Measurements from ENCODE around the gene CHIC1.
A peak's percentile ranks its signal among the peaks of the same experiment; 100 is the strongest.
"Not testable (repeated sequence)": the region's sequence is repeated elsewhere in the genome, so short reads cannot be mapped to it uniquely, and the experiment has no call there.

The CHIC1 gene

DNA sequence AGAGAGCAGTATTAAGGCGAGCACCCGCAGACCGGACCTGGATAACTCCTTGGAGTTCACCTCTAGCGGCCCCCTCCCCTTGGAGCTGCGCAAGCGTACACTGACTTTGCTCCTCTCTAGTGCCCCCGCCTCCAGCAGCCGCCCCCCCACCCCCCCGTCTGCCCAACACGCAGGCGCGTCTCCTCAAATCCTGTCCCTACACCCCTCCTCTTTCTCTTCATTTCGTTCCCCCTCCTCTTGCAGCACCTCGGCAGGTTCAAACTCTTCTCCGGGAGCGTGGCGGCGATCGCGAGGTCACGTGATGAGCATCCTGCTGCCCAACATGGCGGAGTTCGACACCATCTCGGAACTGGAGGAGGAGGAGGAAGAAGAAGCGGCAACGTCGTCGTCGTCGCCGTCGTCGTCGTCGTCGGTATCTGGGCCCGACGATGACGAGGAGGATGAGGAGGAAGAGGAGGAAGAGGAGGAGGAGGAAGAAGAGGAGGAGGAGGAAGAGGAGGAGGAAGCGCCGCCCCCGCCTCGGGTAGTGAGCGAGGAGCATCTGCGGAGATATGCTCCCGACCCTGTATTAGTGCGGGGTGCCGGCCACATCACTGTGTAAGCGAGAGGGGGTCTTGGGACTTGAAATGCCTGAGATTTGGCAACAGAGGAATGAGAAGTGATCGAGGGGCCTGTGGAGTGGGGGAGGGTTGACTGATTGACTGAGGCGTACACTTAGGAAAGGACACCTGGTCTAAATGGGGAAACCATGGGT, at the start of gene CHIC1:
TSS of gene CHIC1 (plus strand) at position 214 of the 754 bp plus-strand sequence. CDS start at position 302, 88 bp downstream.
- DNase-seq = peak; percentile 77

DNA sequence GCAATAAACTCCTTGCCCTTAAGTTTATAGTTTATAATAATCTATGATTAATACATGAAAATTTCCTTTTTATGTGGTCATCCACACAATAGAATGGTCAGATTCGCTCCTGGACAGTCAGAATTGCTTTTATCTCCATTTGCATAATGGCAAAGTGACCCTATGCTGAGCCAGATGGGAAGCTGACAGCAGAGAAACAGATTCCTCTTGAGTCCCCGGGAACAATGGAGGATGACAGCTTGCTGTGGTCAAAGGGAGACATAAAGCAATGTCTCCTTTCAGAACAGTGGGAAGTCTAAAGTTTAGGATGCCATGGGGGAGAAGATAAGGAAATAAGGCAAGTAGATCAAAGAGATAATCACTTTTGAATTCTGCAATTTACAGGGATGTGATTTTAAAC, 40.2 kb upstream of the CHIC1 start:
- not testable (repeated sequence) for DNase-seq

DNA sequence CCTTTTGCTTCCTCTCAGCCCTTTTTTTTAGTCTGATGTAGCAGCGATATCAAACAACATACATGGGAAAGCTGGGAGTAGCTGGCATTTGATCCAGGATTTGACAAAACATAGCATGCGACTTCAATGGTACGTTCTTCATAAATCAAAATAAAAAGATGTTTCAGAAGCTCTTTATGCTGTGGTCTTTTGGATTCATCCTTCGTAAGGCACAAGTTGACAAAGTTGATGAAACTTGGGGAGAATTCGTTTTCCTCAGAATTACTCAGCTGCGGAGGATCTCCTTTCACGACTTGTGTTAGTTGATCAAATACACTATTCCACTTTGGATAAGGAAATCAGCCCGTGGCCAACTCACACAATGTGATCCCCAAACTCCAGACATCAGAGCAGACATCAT, 38.1 kb upstream of the CHIC1 start:
- no peak for DNase-seq

DNA sequence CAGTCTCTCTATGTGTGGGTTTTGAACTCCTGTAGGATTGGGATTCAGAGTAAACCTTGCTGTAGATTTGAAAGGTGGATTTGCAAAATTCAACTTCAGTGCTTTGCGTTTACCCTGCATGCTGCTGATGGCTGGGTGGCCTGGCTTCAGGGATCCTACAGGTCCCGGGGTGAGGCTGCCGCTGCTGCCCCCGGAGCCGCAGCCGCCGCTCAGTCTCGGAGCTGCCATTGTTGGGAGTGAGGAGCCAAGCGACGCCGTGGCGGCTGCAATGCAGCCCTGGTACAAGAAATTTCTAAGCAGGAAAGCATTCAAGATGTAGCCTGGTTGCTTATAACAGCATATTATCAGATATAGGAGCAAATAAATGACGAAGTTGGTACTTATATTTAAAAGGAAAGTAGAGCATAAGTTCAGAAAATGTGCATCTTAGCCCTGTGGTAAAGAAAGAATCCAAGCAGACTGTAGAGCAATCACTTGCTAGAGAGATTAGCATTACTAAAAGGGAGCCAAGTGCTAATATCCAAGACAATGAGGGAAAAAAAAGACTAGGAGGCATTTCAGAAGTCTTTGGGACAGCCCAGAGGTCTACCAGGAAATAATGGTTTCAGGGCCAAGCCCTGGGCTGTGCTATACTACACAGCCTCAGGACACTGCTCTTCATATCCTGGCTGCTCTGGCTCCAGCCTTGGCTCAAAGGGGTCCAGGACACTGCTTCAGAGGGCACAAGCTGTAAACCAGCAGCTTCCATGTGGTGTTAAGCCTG, 36.9 kb upstream of the CHIC1 start:
- no peak for DNase-seq

DNA sequence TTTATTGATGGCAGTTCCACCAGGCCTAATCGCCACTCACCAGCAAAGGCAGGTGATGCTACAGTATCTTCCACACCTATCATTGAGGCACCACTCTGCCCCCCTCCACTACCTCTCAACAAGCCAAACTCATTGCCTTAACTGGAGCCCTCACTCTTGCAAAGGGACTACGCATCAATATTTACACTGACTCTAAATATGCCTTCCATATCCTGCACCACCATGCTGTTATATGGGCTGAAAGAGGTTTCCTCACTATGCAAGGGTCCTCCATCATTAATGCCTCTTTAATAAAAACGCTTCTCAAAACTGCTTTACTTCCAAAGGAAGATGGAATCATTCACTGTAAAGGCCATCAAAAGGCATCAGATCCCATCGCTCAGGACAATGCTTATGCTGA, 31.3 kb upstream of the CHIC1 start:
- not testable (repeated sequence) for DNase-seq

DNA sequence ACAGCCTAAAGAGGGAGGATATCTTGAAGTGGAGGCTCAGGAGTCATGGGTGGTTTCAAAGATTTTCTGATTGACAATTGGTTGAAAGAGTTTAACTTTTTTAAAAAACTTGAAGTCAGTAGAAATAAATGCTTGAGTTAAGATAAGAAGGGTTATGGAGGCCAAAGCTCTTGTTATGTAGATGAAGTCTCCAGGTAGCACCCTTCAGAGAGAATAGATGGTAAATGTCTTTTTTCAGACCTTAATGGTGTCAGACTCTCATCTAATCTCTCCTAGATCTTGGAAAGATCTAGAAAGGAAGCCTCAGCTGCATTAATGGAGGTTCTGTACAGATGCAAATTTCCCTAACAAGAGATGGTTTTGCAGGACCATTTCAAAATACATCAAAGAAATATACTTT, 6.8 kb upstream of the CHIC1 start:
- DNase-seq = no peak

DNA sequence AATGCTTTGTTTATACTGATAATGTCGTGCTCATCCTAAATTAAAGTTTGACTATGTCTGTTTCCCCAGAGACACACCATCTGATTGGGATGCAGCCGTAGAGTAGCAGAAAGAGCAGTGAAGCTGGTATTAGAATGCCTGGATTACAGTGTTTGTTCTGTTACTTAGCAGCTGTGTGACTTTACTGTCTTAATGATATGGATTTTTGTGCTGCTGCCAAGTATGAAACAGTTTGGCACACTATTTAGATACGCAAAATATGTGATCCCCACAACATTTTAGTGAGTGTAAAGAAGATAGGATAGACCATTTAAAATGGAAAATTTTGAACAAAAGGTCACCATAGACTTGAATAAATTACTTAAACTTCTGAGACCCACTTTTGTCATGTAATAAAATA, 1.2 kb upstream of the CHIC1 start:
- DNase-seq = no peak

DNA sequence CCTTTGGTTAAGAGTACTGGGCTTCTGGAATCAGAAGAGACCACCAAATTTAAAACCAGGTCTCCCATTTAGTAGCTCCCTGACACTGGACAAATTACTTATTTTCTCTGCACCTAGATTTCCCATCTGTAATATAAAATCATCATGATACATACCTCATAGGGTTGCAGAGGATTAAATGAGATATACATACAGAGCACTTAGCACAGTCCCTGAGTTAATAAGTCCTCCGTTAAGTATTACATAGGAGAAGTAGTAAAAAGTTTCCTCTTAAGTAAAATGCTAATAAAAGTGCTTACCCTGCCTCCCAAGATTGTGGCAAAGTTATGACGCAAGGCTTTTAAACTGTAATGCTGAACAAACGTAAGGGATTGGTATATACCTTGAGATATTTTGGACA, 539 bp upstream of the CHIC1 start:
- no peak for DNase-seq

DNA sequence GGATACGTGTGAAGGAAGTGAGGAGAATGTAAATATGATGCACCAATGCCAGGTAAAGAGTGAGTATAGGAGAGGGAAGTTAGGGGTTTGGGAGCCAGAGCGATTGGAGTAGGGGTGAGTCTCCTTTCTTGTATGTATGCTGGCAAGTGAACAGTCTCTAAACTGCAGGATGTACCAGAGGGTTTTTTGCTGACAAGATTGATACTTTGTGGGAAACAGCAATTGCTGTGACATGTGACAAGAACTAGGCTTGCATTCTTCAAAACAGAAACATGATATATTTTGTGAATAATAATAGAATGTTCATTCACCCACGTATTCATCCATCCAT, 706 bp downstream of the CHIC1 start:
- peak; percentile 12 for DNase-seq

DNA sequence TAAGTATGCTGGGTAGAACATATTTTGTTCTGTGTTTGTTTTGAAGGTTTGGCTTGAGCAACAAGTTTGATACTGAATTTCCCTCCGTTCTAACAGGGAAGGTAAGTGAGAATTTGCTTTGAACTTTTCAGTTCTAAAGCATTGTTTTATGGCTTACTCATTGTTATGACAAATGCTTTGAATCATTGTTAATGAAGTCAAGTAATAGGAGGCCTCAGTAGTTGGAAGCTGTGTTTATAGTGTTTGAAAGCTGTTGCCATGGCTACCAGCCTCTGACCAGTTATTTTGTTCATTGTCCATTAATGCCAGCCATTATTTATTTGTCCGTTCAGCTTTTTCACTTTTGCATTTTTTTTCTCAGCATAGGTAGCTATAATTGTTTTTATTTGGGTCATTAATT, 14.4 kb downstream of the CHIC1 start:
- DNase-seq = no peak

DNA sequence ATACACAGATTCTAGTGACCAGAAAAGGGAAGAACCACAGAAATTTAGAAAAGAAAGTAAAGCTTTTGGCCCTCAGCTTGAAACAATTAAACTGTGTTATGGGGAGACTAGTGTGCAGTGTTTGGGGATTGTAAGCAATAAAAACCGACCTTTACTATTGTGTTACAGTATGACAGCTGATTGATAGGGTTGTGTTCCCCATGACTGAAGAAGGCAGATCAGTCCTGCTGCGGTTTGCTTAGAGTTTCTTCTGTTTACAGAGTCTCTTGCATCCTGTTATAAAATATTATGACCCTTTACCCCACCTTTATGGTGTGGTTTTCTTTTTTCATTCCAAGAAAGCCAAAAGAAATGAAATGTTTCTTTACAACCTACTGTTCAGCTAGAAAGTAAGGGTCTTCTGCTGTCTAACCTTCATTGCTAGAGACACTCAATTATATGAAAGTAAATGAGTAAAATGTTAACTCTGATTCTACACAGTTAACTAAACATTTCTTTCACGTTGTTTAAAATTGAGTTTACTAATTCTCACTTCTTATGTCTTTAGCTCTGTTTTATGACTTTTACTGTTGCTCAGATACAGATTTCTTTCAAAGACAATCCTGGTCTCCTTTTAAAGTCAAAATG, 18.1 kb downstream of the CHIC1 start:
- no peak for DNase-seq

DNA sequence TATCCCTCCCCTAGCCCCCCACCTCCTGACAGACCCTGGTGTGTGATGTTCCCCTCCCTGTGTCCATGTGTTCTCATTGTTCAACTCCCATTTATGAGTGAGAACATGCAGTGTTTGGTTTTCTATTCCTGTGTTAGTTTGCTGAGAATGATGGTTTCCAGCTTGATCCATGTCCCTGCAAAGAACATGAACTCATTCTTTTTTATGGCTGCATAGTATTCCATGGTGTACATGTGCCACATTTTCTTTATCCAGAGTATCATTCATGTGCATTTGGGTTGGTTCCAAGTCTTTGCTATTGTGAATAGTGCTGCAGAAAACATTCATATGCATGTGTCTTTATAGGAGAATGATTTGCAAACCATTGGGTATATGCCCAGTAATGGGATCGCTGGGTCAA, 34.8 kb downstream of the CHIC1 start:
- DNase-seq = not testable (repeated sequence)

DNA sequence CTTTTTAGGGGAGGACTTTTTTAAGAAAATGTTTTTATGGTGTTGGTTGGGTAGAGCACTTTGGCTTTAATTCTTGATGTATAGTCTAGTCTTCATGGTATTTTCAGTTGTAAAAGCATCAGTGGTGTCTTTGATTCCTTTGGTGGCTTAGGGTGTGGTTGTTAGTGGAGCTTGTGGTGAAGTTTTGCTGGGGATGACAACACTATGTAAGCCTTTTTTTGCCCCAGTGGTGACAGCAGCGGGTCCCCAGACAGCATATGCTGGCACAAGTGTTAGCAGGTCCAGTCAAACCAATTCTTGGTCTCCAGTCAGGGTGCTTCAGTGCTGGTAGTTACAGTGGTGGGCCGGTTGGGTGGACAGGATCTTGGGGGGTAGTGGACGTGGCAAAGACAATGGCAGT, 52.0 kb downstream of the CHIC1 start:
- no peak for DNase-seq

DNA sequence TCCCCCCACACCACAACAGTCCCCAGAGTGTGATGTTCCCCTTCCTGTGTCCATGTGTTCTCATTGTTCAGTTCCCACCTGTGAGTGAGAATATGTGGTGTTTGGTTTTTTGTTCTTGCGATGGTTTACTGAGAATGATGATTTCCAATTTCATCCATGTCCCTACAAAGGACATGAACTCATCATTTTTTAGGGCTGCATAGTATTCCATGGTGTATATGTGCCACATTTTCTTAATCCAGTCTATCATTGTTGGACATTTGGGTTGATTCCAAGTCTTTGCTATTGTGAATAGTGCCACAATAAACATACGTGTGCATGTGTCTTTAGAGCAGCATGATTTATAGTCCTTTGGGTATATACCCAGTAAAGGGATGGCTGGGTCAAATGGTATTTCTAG, 78.7 kb downstream of the CHIC1 start:
- DNase-seq = not testable (repeated sequence)

DNA sequence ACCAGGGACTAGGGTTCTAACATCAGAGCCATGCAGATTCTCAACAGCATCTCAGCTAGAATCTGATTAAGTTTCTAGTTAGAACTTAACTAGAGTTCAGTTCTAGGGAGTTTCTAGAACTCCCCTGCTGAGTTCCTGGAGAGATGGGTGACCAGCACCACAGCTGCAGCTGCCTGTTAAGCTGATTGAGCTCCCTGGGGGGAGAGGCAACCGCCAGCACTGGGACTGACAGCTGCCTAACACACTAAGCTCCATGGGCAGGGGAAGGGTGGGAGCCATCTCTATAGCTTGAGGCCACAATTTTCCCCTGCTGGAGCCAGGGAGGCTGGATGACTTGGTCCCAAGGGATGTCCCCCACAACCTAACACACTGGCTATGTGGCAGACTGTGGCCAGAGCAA, 84.2 kb downstream of the CHIC1 start:
- no peak for DNase-seq

DNA sequence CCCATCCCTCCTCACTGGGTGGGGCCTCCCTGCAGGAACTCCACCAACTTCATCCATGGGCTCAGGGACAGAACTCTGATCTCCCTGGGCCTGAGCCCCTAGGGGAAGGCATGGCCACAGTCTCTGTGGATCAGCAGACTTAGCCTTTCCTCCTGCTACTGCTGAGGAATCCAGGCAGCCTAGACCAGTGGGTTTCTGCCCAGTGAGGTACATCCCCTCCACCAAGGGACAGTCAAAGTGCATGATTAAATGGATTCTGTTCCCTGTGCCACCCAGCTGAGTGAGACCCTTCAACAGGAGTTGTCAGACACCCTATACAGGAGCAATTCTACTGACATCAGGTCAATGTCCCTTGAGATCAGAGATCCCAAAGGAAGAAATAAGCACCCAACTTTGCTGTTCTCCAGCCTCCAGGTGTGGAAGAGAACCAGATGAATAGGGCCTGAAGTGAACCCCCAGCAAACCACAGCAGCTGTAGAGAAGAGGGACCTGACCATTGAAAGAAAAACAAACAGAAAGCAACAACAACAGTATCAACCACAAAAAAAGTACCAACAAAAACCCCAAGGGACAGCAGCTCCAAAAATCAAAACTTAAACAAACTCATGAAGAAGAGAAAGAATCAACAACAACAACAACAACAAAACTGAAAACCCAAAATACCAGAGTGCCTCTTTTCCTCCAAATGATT, 84.8 kb downstream of the CHIC1 start:
- no peak for DNase-seq

DNA sequence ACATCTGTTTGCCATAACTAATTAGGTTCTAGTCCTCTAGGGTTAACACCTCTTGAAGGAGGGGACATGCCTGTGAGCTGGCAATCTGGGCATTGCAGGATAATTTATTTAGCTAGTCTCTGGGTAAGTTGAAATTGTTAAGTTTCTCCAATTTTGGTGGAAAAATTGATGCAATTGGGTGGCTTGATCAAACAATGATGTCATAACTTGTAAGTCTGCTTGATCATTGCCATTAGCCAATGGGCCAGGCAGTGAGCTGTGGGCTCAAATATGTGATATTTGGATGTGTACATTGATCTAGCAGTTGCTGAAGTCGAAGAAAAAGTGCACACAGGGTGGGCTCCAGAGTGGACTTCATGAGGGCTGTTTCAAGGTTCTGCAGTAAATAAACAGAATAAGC, 98.3 kb downstream of the CHIC1 start:
- DNase-seq = not testable (repeated sequence)

DNA sequence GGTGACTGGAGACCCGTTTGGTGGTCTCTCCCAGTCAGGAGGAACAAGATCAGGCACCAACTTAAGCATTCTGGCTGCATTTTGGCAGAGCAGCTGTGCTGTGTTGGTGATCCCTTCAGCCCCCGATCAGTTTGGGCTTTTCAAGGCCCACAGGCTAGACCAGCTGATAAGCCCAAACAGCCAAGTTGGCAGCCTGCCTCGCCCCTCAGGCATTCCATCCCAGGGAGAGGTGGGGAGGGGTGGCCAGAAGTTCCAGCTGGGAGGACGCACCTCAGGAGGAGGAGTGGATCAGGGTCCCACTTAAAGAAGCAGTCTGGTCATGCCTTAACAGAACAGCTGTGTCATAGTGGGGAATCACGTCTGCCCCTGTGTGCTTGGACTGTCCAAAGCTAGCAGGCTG, 105.8 kb downstream of the CHIC1 start:
- DNase-seq = no peak

DNA sequence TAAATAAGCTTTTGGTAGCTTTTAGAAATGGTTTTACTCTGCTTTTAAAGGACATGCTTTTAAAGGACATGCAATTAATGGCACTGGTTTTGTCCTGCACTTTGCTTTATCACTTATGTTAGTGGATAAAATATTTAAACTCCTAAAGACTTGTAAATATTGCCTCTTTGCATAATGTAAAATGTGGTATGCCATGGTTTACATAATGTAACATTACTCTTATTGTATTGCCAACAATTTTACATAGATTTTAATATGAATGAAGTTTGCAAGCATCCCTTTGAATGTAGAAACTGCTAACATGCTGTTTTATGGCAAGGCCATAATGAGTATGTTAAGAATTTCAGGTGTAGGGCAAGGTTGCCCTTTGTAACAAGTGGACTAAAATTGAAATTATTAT, 118.4 kb downstream of the CHIC1 start:
- DNase-seq = no peak

DNA sequence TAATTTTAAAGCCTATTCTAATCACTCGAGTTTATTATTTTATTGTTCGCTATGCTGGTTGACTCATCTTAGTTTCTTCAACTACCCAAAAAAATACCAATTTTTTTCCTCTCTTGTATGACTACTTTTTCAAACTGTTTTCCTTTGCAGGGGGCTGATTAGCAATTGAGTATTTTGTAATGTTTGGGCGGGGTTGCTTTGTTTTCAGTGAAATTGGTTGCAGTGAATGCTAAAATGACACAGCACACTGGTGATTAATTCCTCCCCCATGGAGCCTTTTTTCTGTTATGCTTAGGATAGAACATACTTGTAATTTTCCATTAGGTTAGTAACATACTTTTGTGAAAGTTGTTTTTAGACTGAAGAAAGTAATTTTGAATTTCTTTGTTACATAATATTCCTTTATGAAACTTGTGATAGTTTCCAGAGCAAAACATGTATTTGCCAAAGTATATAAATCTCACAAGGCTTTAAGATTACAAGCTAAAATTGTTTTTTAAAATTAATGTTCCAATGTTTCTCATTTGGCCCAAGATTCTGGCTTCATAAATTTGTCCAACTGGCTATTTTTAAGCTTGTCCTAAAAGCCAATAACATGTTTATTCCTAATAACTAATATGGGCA, 120.4 kb downstream of the CHIC1 start:
- DNase-seq = no peak

DNA sequence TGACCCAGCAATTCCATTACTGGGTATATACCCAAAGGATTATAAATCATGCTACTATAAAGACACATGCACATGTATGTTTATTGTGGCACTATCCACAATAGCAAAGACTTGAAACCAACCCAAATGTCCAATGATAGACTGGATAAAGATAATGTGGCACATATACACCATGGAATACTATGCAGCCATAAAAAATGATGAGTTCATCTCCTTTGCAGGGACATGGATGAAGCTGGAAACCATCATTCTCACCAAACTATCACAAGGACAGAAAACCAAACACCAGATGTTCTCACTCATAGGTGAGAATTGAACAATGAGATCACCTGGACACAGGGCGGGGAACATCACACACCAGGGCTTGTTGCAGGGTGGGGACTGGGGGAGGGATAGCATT, 144.0 kb downstream of the CHIC1 start:
- not testable (repeated sequence) for DNase-seq

DNA sequence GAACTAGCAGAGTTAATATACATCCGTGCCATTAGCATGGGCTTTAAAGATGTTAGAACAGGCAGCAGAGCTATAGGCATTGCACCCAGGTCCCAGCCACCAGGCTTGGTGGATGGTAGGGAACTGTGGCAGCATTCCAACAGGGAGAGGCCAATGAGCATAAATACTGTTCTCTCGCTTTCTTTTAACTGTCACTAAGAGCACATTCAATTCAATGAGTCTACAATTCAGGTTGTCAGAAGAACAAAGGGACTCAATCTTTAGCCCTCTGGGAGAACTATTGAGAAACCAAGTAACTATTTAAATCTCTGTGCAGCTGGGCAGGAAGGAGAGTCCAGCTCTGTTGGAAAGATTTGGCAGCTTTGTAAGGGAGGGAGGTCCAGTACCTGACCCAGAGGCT, 165.6 kb downstream of the CHIC1 start:
- no peak for DNase-seq

Data from activated CD4-positive, alpha-beta T cell treated with anti-CD3 and anti-CD28 coated beads, Interleukin-2, amount 50 U/mL, for 16 hours (primary cell).